Choroid plexus epithelial cell (primary cell): ENCODE data around the gene FHOD1.
A peak's percentile ranks its signal among the peaks of the same experiment; 100 is the strongest.

Experiments used
- DNase-seq: peaks from one replicate; pipeline ENCODE4 v3.0.0-alpha.2; 2010; ENCODE audit warnings: low read depth
- H3K4me3 ChIP-seq: 2 replicates; pipeline ENCODE4 v1.5.1; 2011; ENCODE audit warnings: low read depth, mild to moderate bottlenecking, control low read depth, low read length, moderate library complexity
- TF ChIP-seq, protein P1 (sequence below): conservative IDR thresholded peaks from 2 replicates; pipeline ENCODE4 v1.5.1; 2011; ENCODE audit warnings: low read depth, mild to moderate bottlenecking, control low read depth, inconsistent platforms, low read length, moderate library complexity

Gene FHOD1

DNA sequence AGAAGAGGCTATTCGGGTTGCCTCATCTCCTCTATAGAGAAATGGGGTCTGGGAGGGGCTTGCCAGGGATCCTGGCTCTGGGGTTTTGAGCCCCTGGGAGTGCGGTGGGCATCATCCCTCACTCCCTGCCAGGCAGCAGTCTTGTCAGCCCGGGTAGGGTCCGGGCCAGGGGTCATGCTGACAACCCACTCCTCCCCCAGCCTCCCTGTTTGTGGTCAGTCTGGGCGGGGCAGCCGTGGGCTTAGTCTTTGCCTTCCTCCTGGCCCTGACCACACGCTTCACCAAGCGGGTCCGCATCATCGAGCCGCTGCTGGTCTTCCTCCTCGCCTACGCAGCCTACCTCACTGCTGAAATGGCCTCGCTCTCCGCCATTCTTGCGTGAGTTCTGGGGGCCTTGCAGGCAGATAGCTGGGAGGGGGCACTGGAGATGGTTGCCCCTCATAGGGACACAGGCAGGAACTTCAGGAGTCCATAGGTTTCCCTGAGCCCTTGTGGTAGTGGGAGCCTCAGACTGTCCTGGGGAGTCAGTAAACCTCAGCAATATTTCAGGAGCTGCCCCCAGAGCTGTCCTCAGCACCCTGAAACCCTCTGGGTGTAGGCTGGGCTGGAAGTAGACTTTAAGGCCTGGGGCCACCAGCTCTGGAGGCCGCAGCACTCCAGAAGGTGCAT is 8.4 kb upstream of the FHOD1 start:
- DNase-seq, result no peak
- TF ChIP-seq, protein P1, sequence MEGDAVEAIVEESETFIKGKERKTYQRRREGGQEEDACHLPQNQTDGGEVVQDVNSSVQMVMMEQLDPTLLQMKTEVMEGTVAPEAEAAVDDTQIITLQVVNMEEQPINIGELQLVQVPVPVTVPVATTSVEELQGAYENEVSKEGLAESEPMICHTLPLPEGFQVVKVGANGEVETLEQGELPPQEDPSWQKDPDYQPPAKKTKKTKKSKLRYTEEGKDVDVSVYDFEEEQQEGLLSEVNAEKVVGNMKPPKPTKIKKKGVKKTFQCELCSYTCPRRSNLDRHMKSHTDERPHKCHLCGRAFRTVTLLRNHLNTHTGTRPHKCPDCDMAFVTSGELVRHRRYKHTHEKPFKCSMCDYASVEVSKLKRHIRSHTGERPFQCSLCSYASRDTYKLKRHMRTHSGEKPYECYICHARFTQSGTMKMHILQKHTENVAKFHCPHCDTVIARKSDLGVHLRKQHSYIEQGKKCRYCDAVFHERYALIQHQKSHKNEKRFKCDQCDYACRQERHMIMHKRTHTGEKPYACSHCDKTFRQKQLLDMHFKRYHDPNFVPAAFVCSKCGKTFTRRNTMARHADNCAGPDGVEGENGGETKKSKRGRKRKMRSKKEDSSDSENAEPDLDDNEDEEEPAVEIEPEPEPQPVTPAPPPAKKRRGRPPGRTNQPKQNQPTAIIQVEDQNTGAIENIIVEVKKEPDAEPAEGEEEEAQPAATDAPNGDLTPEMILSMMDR, result no peak
- H3K4me3 ChIP-seq, result no peak overlapping the region

GRCh38 chr16:67254801-67255552 is 7.7 kb upstream of the FHOD1 start:
- no peak overlapping the region for H3K4me3 ChIP-seq
- no peak for DNase-seq
- TF ChIP-seq, protein P1, result no peak

DNA sequence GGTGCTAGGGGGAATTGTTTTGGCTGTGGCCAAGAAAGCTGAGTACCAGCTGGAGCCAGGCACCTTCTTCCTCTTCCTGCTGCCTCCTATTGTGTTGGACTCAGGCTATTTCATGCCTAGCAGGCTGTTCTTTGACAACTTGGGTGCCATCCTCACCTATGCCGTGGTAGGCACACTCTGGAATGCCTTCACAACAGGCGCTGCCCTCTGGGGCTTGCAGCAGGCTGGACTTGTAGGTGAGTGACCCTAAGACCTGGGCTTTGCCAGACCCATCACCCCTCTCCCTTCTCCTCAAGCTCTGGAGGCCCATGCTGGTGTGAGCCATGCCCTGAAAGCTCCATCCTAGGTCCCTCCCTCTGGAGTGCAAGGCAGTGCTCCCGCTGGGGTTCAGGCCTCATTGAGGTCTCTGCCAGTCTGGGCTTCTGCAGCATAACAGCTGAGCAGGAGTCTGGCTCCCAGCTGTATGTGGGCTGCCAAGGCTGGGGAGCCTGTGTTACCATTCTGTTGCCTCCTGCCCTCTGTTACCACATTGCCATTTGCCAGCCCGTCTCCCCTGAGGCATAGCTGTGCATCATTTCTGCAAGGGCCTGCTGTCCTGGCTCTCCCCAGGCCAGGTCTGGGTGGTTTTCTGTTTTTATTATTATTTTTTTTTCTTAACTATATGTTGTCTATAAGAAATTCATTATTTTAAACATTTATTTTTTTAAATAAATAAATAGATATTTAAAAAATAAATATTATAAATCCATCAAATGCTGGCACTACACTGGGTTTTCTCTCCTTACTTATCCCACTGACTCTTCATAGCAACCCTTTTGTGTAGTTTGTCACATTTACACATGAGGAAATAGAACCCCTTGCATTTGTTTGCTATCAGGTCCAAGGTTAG is 5.6 kb upstream of the FHOD1 start:
- TF ChIP-seq, protein P1, result no peak
- no peak for DNase-seq
- H3K4me3 ChIP-seq, result no peak overlapping the region

DNA sequence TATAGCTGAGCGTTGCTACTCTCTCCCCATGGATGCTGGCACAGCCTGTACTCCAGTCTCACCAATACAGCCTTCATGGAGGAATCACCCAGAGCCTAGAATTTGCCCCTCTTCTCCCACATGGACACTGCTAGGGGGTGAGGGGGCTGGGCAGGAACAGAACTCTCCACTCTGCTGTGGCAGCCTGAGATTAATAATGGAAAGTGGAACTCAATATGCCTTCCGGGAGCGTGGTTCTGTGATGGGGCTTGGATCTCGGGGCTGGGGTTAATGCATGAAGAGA is 2.7 kb upstream of the FHOD1 start:
- TF ChIP-seq, protein P1, result no peak
- H3K4me3 ChIP-seq, result peak overlapping the region; percentile 64
- DNase-seq, result no peak

- peak; percentile 28 for DNase-seq
- peak overlapping the region; percentile 64 for H3K4me3 ChIP-seq
- TF ChIP-seq, protein P1, result no peak
Observed at GRCh38 chr16:67249178-67250044, 2.1 kb upstream of the FHOD1 start.

DNA sequence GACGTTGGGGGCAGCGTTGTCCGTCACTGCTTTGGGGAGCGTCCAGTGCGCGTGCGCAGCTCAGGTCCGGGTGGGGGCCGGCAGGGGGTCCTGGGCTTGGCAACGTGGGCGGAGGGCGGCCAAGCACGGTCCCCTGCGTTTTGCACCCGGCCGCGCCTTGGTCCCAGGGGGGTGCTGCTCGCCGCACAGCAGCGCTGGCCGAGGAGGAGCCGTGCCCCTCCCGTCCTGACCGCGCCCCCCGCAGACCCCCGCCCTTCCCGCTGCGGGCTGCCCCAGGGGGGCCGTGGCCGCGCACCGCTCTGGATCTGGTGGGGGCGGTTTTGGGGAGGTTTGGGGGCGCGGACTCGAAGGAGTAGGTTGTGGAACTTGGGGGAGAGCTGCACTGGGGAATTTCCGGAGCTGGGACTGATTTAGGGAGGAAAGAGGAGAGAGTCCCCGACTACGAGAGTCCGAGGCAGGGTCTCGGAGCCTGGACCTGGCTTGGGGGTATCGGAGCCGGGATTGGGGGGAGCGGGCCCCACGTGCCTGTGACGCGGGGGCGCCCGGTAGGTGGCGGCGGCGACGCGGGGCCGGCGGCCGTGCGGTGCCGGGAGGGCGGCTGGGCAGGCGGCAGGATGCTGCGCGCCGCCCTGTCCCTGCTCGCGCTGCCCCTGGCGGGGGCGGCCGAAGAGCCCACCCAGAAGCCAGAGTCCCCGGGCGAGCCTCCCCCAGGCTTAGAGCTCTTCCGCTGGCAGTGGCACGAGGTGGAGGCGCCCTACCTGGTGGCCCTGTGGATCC is 1.3 kb upstream of the FHOD1 start, which contains the start of gene SLC9A5:
SLC9A5 (plus strand) TSS at position 579 of the 777 bp plus-strand sequence; CDS start at position 615, 36 bp downstream.
- no peak for DNase-seq
- TF ChIP-seq, protein P1, result no peak
- H3K4me3 ChIP-seq, result peak within 1 kb of the TSS; percentile 64
